Sigmoid colon (tissue), 4 donors: Measurements from ENCODE around the gene SMIM35.

Experiments
- EP300 ChIP-seq, 4 donors: sonication (generic); formaldehyde crosslinking; IDR thresholded peaks; one replicate each; pipeline ENCODE4 v1.6.1; 2017; ENCODE audit warnings: antibody characterized with exemption in 4 of 4
- POLR2A ChIP-seq, 2 donors: fragments of 450-650 bp; IDR thresholded peaks; one replicate each; pipeline ENCODE4 v1.6.1; 2016; ENCODE audit warnings: antibody characterized with exemption in 2 of 2, mild to moderate bottlenecking in 2 of 2, moderate library complexity in 2 of 2
- POLR2AphosphoS5 ChIP-seq, 4 donors: sonication (generic); formaldehyde crosslinking; IDR thresholded peaks; one replicate each; pipeline ENCODE4 v1.6.1; 2017; ENCODE audit warnings: antibody characterized with exemption in 4 of 4
- TF ChIP-seq, protein P1 (sequence below), 4 experiments: fragments of 450-650 bp in 3 of 4; fragments of 200-600 bp in 1 of 4; IDR thresholded peaks; one replicate each; pipeline ENCODE4 v1.5.1; 2016 to 2019; ENCODE audit warnings: antibody characterized with exemption in 4 of 4, mild to moderate bottlenecking in 3 of 4, moderate library complexity in 2 of 4

DNA sequence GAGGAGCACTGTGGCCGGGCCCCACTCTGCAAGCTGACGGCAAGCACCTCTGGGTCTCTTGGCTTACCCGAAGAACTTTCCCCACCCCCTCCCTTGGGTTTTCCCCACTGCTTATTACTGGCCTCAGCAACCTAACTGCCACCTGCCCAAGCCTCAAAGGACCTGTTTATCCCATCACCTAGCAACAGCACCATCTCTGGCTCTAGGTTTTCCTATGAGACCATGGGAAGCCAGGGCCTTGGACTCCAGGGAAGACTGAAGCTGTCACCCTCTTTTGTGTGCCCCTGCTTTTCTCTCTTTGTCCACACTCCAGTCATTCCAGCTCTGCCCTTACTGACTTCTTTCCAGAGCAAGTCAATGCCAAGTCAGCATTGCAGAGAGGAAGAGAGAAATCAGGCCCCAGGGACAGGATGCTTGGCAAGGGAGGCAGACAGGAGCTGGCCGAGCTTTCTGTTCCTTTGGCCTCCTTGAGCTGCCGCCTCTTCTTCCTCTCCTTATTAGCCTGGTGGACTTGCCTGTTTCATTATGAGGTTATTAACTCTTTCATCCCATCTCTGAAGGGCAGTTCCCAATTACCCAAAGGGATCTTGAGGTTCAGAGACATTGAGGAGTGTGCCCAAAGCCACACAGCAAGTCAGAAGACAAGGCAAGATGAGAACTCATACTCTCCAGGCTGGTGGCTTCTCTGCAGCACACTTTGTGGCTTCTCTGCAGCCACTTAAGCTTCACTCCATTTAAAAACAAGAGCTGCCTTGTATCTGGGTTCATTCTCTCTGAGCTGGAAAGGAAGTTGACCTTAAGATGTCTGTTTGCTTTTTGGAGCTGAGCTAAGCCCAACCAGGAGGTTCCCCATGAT is at the start of gene SMIM35:
- TF ChIP-seq, protein P1, sequence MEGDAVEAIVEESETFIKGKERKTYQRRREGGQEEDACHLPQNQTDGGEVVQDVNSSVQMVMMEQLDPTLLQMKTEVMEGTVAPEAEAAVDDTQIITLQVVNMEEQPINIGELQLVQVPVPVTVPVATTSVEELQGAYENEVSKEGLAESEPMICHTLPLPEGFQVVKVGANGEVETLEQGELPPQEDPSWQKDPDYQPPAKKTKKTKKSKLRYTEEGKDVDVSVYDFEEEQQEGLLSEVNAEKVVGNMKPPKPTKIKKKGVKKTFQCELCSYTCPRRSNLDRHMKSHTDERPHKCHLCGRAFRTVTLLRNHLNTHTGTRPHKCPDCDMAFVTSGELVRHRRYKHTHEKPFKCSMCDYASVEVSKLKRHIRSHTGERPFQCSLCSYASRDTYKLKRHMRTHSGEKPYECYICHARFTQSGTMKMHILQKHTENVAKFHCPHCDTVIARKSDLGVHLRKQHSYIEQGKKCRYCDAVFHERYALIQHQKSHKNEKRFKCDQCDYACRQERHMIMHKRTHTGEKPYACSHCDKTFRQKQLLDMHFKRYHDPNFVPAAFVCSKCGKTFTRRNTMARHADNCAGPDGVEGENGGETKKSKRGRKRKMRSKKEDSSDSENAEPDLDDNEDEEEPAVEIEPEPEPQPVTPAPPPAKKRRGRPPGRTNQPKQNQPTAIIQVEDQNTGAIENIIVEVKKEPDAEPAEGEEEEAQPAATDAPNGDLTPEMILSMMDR (IDR thresholded peaks at IDR 0.05) = no peak
- TF ChIP-seq POLR2A (IDR thresholded peaks at IDR 0.05) (no peak), EP300 (IDR thresholded peaks at IDR 0.05) (no peak), POLR2AphosphoS5 (IDR thresholded peaks at IDR 0.05) (no peak)
